Suprapubic skin (tissue), 4 donors: ENCODE data around the gene PTGIS. TPM values are rescaled to one million over a fixed set of nuclear protein-coding genes. Genes with fewer than 3 reads are reported as not detected.

ENCODE experiments used
- DNase-seq, 2 donors: peaks; one replicate each; pipeline ENCODE4 v3.0.0-alpha.2; 2019; ENCODE audit warnings: low spot score in 2 of 2
- H3K27ac ChIP-seq: fragments of 200-600 bp; sonication (generic); one replicate; pipeline ENCODE4 v1.5.1; 2019
- H3K27me3 ChIP-seq: fragments of 200-600 bp; sonication (generic); one replicate; pipeline ENCODE4 v1.5.1; 2019
- H3K36me3 ChIP-seq: fragments of 200-600 bp; sonication (generic); one replicate; pipeline ENCODE4 v1.5.1; 2019
- H3K4me1 ChIP-seq: fragments of 200-600 bp; sonication (generic); one replicate; pipeline ENCODE4 v1.5.1; 2019
- H3K4me3 ChIP-seq: fragments of 200-600 bp; sonication (generic); one replicate; pipeline ENCODE4 v1.5.1; 2019; ENCODE audit warnings: mild to moderate bottlenecking
- H3K9me3 ChIP-seq: fragments of 200-600 bp; sonication (generic); one replicate; pipeline ENCODE4 v1.5.1; 2019
- CTCF ChIP-seq, 2 donors: fragments of 200-600 bp in 1 of 2; fragments of 450-650 bp in 1 of 2; sonication (generic) in 1 of 2; IDR thresholded peaks; one replicate each; pipeline ENCODE4 v1.5.1; 2016 to 2019; ENCODE audit warnings: antibody characterized with exemption in 2 of 2, mild to moderate bottlenecking in 1 of 2, moderate library complexity in 1 of 2
- EP300 ChIP-seq: sonication (generic); formaldehyde crosslinking; IDR thresholded peaks from one replicate; pipeline ENCODE4 v1.6.1; 2017; ENCODE audit warnings: antibody characterized with exemption
- POLR2A ChIP-seq, 2 donors: fragments of 450-650 bp; IDR thresholded peaks; one replicate each; pipeline ENCODE4 v1.6.1; 2017; ENCODE audit warnings: antibody characterized with exemption in 2 of 2, mild to moderate bottlenecking in 2 of 2, moderate library complexity in 2 of 2
- POLR2AphosphoS5 ChIP-seq, 3 donors: sonication (generic); formaldehyde crosslinking; IDR thresholded peaks; one replicate each; pipeline ENCODE4 v1.6.1; 2017; ENCODE audit warnings: antibody characterized with exemption in 3 of 3
- WGBS: methylation state at CpG from one replicate; pipeline ENCODE4 v1.1.5; 2018; 5-methylcytosine and 5-hydroxymethylcytosine counted together
- total RNA-seq, 4 donors: library from RNA; depleted of rRNA; stranded (reverse); fragments of >200 nt; gene quantifications; one replicate each; pipeline ENCODE4 v1.1.0, GENCODE V29; 2016

Gene PTGIS
- total RNA-seq, 4 donors from 2014 or later, result 4.3 to 14.4 (median 7.0) TPM

GRCh38 chr20:49475292-49476015 lies 92.5 kb downstream of the PTGIS start:
- no peaks in the 10 kb centered on the region for H3K9me3 ChIP-seq
- H3K4me3 ChIP-seq, result no peak overlapping the region
- 91% methylated on average over 6 of the region's 6 CpGs for WGBS
- H3K4me1 ChIP-seq, result no peaks in the 10 kb centered on the region
- no peak for TF ChIP-seq CTCF (IDR thresholded peaks at IDR 0.05)
- TF ChIP-seq POLR2A (IDR thresholded peaks at IDR 0.05), result no peak
- TF ChIP-seq EP300, result no peak
- TF ChIP-seq POLR2AphosphoS5 (IDR thresholded peaks at IDR 0.05), result no peak
- no peak for DNase-seq
- H3K27me3 ChIP-seq, result peaks cover 8% of the 10 kb centered on the region
- H3K36me3 ChIP-seq, result no peaks in the 10 kb centered on the region
- no peak overlapping the region for H3K27ac ChIP-seq

GRCh38 chr20:49471397-49471796 lies 96.5 kb downstream of the PTGIS start:
- Histone ChIP-seq H3K36me3 (no peaks in the 10 kb centered on the region), H3K4me3 (no peak overlapping the region), H3K27ac (no peak overlapping the region), H3K27me3 (peaks cover 17% of the 10 kb centered on the region), H3K9me3 (no peaks in the 10 kb centered on the region), H3K4me1 (no peaks in the 10 kb centered on the region)
- TF ChIP-seq POLR2AphosphoS5 (IDR thresholded peaks at IDR 0.05) (no peak), EP300 (no peak), POLR2A (IDR thresholded peaks at IDR 0.05) (no peak), CTCF (IDR thresholded peaks at IDR 0.05) (no peak)
- DNase-seq, result no peak
- WGBS, result 69% methylated on average over 5 of the region's 5 CpGs

GRCh38 chr20:49470922-49471321 lies 97.0 kb downstream of the PTGIS start:
- H3K27me3 ChIP-seq, result peaks cover 17% of the 10 kb centered on the region
- WGBS, result 82% methylated on average over 6 of the region's 6 CpGs

GRCh38 chr20:49469060-49469459 lies 98.9 kb downstream of the PTGIS start:
- Histone ChIP-seq H3K4me1 (no peaks in the 10 kb centered on the region), H3K9me3 (no peaks in the 10 kb centered on the region), H3K36me3 (no peaks in the 10 kb centered on the region), H3K27me3 (peaks cover 17% of the 10 kb centered on the region), H3K4me3 (no peak overlapping the region), H3K27ac (no peak overlapping the region)
- TF ChIP-seq POLR2A (IDR thresholded peaks at IDR 0.05), result no peak
- no peak for TF ChIP-seq EP300
- no peak for TF ChIP-seq POLR2AphosphoS5 (IDR thresholded peaks at IDR 0.05)
- no peak for TF ChIP-seq CTCF (IDR thresholded peaks at IDR 0.05)
- 87% methylated on average over 6 of the region's 6 CpGs for WGBS
- DNase-seq, result no peak

More at GRCh38 chr20:49470922-49471321, 97.0 kb downstream of the PTGIS start:
- no peaks in the 10 kb centered on the region for H3K4me1 ChIP-seq
- no peak overlapping the region for H3K27ac ChIP-seq
- H3K9me3 ChIP-seq, result no peaks in the 10 kb centered on the region
- no peaks in the 10 kb centered on the region for H3K36me3 ChIP-seq
- H3K4me3 ChIP-seq, result no peak overlapping the region
- TF ChIP-seq CTCF (IDR thresholded peaks at IDR 0.05) (no peak), EP300 (no peak)
- no peak for DNase-seq

DNA sequence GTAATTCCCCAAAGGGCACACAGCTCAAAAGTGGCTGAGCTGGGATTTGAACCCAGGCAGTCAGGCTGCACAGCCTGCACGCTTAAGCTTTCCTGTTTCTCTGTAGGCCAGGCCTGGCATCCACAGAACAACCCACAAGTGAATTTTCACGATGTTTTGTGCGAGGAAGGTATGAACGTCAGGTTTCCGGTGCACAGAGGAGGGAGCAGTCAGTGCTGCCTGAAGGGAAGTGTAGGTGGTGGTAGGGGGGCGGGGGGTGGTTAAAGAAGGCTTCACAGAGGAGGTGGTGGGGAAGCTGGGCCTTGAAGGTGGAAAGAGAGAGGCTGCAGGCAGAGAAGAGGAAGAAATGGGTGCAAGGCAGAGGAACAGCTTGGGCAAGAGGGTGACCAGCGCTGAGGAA lies 99.5 kb downstream of the PTGIS start:
- no peaks in the 10 kb centered on the region for H3K4me1 ChIP-seq
- TF ChIP-seq POLR2AphosphoS5 (IDR thresholded peaks at IDR 0.05) (no peak), POLR2A (IDR thresholded peaks at IDR 0.05) (no peak), EP300 (no peak), CTCF (IDR thresholded peaks at IDR 0.05) (no peak)
- peaks cover 17% of the 10 kb centered on the region for H3K27me3 ChIP-seq
- DNase-seq, result no peak
- H3K27ac ChIP-seq, result no peak overlapping the region
- no peak overlapping the region for H3K4me3 ChIP-seq
- no peaks in the 10 kb centered on the region for H3K36me3 ChIP-seq
- WGBS, result 83% methylated on average over 7 of the region's 7 CpGs
- H3K9me3 ChIP-seq, result no peaks in the 10 kb centered on the region
